Astrocyte (in vitro differentiated cells and primary cell): Measurements from ENCODE around the gene RO60.

Source experiments
- EZH2 ChIP-seq: IDR thresholded peaks from 2 replicates; pipeline ENCODE4 v1.6.1; 2012; ENCODE audit warnings: mild to moderate bottlenecking, low read length, inconsistent platforms; ENCODE audit not compliant: insufficient read depth
- TF ChIP-seq, protein P1 (sequence below): IDR thresholded peaks from 2 replicates; pipeline ENCODE4 v1.5.1; 2011; ENCODE audit warnings: low read depth, mild to moderate bottlenecking, inconsistent platforms, low read length, moderate library complexity; ENCODE audit not compliant: insufficient read depth

DNA sequence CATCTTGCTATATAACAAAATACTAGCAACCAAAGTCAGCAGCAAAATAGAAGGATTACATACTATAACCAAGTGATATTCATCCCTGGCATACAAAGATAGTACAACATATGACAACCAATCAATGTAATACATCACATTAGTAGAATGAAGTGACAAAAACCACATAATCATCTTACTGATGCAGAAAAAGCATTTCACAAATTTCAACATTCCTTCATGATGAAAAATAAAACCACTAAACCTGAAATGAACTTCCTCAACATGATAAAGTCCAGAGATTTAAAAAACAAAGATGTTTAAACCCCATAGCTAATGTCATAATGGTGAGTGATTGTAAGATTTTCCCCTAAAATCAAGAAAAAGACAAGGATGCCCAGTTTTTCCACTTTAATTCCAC is 18.6 kb downstream of the RO60 start:
- TF ChIP-seq, protein P1, sequence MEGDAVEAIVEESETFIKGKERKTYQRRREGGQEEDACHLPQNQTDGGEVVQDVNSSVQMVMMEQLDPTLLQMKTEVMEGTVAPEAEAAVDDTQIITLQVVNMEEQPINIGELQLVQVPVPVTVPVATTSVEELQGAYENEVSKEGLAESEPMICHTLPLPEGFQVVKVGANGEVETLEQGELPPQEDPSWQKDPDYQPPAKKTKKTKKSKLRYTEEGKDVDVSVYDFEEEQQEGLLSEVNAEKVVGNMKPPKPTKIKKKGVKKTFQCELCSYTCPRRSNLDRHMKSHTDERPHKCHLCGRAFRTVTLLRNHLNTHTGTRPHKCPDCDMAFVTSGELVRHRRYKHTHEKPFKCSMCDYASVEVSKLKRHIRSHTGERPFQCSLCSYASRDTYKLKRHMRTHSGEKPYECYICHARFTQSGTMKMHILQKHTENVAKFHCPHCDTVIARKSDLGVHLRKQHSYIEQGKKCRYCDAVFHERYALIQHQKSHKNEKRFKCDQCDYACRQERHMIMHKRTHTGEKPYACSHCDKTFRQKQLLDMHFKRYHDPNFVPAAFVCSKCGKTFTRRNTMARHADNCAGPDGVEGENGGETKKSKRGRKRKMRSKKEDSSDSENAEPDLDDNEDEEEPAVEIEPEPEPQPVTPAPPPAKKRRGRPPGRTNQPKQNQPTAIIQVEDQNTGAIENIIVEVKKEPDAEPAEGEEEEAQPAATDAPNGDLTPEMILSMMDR: no peak
- TF ChIP-seq EZH2: no peak
